Spleen (tissue), 7 donors: ENCODE results near the gene SSTR4.

Experiments used
- CTCF ChIP-seq, 11 experiments: fragments of 200-600 bp in 7 of 11; fragments of 450-650 bp in 4 of 11; sonication (generic) in 4 of 11; IDR thresholded peaks in 8 of 11; conservative IDR thresholded peaks in 3 of 11; 1 replicate in 7 of 11; 2 replicates in 4 of 11; pipeline versions ENCODE4 v1.4.0 to v1.8.0; 2016 to 2021; ENCODE audit warnings: antibody characterized with exemption in 11 of 11, inconsistent platforms in 4 of 11, mild to moderate bottlenecking in 1 of 11
- POLR2A ChIP-seq, 3 donors: fragments of 450-650 bp; IDR thresholded peaks; one replicate each; pipeline ENCODE4 v1.5.1; 2017; ENCODE audit warnings: antibody characterized with exemption in 3 of 3, mild to moderate bottlenecking in 1 of 3
- POLR2AphosphoS5 ChIP-seq, 3 donors: sonication (generic); formaldehyde crosslinking; IDR thresholded peaks; one replicate each; pipeline ENCODE4 v1.5.1; 2017; ENCODE audit warnings: antibody characterized with exemption in 3 of 3
- donor health status: DM: no; HTN: no; CAD: no; lungs with moderate emphysema.
- donor health status: DM: no; HTN: no; CAD: no.
- donor health status: DM: no; HTN: no; CAD: no.

DNA sequence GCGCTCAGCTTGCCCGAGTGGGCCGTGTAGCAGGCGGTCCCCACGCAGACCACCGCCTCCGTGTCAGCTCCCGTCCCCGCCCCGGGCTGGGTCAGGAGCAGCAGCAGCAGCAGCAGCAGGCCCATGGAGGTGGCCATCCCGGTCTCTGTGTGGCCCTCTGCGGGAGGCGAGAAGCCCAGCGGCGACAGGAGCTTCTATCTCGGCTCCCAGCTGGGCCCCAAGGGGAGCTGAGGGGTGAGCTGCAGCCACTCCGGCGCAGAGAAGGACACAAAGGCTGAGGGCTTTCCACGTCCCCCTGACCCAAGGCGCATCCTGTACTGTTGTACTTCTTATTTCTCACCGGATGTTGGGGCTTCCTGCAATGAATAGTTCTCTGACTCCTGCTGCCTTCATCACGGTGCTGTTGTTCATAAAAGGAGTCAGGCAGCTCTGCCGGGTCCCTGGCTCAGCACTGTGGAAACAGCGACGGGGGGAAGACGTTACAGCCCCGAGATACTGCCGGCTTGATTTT, 51.0 kb downstream of the SSTR4 start, which contains the start of gene CD93:
- TF ChIP-seq POLR2A (IDR thresholded peaks at IDR 0.05) (peak in 1 of 3 donors; percentile 5), CTCF (IDR thresholded peaks at IDR 0.05 in 8 of 11, conservative IDR thresholded peaks at IDR 0.05 in 3 of 11) (no peak), POLR2AphosphoS5 (IDR thresholded peaks at IDR 0.05) (peak; percentile 75 to 78 (median 77))
